Spinal cord (tissue), 10 donors: ENCODE measurements around the gene TRPM2. TPM values are rescaled to one million over a fixed set of nuclear protein-coding genes. Genes with fewer than 3 reads are reported as not detected.
"Not testable (repeated sequence)": the region's sequence is repeated elsewhere in the genome, so short reads cannot be mapped to it uniquely, and the experiment has no call there.

Experiments used
- DNase-seq, 6 donors: peaks; one replicate each; pipeline versions ENCODE4 v3.0.0 to v3.0.0-alpha.2; 2013 to 2015; ENCODE audit warnings: low spot score in 6 of 6, low read depth in 4 of 6
- H3K27ac ChIP-seq: one replicate; pipeline ENCODE4 v1.5.1; 2013; ENCODE audit warnings: low read depth, low read length, control low read depth
- H3K27me3 ChIP-seq: one replicate; pipeline ENCODE4 v1.6.1; 2013; ENCODE audit warnings: low read length; ENCODE audit not compliant: control insufficient read depth, insufficient read depth
- H3K36me3 ChIP-seq: one replicate; pipeline ENCODE4 v1.6.1; 2013; ENCODE audit warnings: low read length; ENCODE audit not compliant: control insufficient read depth, insufficient read depth
- H3K4me1 ChIP-seq: one replicate; pipeline ENCODE4 v1.6.1; 2013; ENCODE audit warnings: low read length; ENCODE audit not compliant: control insufficient read depth, insufficient read depth
- H3K4me3 ChIP-seq: one replicate; pipeline ENCODE4 v1.5.1; 2013; ENCODE audit warnings: low read depth, low read length, control low read depth
- H3K9me3 ChIP-seq: one replicate; pipeline ENCODE4 v1.6.1; 2013; ENCODE audit warnings: low read length; ENCODE audit not compliant: control insufficient read depth, insufficient read depth
- WGBS: methylation state at CpG from one replicate; pipeline ENCODE4 v1.1.5; 2013; ENCODE audit warnings: missing lambda C conversion rate; ENCODE audit not compliant: insufficient coverage; 5-methylcytosine and 5-hydroxymethylcytosine counted together
- polyA plus RNA-seq, 2 donors: library from polyadenylated mRNA; unstranded; fragments of 120-200 nt; gene quantifications; one replicate each; pipeline ENCODE4 v1.2.1, GENCODE V29; 2013; ENCODE audit not compliant: insufficient read length in 2 of 2
- total RNA-seq, 2 donors: library from RNA; depleted of rRNA in 1 of 2; stranded (reverse); fragments of 120-200 nt in 1 of 2; fragments of >200 nt in 1 of 2; gene quantifications; one replicate each; pipeline versions ENCODE4 v1.2.3 to v1.2.4, GENCODE V29; 2013 to 2014
- donor health status: healthy.

Gene TRPM2
- total and polyA plus RNA-seq, 4 donors: 4.0 to 21.4 (median 14.5) TPM

GRCh38 chr21:44332965-44333364 is 20.5 kb upstream of the TRPM2 start:
- Histone ChIP-seq H3K4me1 (peaks cover 36% of the 10 kb centered on the region), H3K4me3 (no peak overlapping the region), H3K9me3 (no peaks in the 10 kb centered on the region), H3K27ac (no peak overlapping the region), H3K27me3 (no peaks in the 10 kb centered on the region), H3K36me3 (peaks cover 80% of the 10 kb centered on the region)
- DNase-seq: no peak
- WGBS: 96% methylated on average over 21 of the region's 22 CpGs

DNA sequence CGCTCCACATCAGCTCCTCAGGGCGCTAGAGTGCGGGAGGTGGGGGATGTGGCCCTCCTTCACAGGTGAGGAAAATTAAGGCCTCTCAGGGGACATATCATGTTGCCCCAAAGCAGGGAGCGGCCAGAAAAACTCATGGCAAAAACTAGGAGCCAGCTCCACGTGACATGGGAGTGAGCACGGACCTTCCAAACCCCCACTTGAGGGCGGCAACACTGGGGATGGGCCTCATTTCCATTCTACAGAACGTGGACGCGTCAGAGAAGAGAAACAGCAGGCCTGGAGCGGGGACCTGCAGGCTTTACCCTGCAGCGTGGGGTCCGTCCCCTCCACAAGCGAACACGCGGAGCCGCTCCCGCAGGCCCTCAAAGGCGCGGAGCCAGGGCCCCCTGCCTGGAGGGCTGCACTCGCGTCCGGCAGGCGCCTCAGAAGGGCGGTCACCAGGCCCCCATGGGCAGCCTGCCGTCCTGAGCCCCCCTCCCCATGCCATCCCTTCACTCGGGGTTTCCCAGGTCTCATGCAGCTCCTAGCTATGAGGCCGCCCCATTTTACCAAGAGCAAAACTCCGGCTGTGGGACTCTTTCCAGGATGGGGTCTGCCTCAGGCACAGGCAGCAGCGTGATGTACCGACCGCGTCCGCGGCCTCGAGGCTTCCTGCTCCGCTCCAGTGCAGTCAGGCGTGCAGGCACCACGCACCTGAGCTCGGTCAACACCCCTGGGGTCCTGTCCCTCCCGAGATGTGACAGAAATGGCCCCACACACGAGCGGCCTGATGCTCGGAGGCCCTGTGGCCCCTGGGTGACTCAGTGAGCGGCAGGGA is 19.7 kb upstream of the TRPM2 start:
- no peak for DNase-seq
- Histone ChIP-seq H3K27me3 (no peaks in the 10 kb centered on the region), H3K4me3 (no peak overlapping the region), H3K4me1 (peaks cover 42% of the 10 kb centered on the region), H3K27ac (no peak overlapping the region), H3K36me3 (peaks cover 73% of the 10 kb centered on the region), H3K9me3 (no peaks in the 10 kb centered on the region)
- WGBS: 78% methylated on average over 42 of the region's 45 CpGs

DNA sequence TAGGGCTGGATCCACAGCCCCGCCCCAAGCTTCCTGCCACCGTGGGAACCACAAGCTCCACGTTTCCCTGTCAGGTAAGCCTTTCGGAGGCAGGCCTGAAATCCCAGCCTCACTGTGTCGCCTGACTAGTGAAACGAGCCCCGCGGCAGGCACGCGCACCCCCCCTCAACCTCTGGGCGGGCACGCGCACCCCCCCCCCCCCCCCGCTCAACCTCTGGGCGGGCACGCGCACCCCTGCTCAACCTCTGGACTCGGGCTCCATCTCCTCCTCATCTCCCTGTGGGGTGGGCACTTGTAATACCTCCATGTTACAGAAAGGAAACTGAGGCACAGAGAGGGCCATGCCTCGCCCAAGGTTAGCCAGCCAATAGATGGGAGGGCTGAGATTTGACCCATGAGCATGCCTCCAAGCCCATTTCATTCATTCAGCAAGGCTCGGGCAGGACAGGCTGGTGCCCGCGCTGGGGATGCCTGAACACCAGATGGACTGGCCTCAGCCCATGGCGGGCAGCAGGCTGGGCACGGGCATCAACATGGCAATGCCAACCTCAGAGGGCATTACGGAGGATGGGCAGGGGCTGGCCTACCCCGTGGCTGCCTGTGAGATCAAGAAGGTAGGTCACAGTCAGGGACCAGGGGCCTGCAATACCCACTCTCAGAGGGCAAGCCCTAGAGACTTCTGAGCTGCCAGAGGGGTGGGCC is 18.9 kb upstream of the TRPM2 start:
- Histone ChIP-seq H3K4me3 (no peak overlapping the region), H3K9me3 (no peaks in the 10 kb centered on the region), H3K27ac (no peak overlapping the region), H3K27me3 (no peaks in the 10 kb centered on the region), H3K36me3 (peaks cover 66% of the 10 kb centered on the region), H3K4me1 (peaks cover 44% of the 10 kb centered on the region)
- no peak for DNase-seq
- WGBS: 93% methylated on average over 11 of the region's 26 CpGs

DNA sequence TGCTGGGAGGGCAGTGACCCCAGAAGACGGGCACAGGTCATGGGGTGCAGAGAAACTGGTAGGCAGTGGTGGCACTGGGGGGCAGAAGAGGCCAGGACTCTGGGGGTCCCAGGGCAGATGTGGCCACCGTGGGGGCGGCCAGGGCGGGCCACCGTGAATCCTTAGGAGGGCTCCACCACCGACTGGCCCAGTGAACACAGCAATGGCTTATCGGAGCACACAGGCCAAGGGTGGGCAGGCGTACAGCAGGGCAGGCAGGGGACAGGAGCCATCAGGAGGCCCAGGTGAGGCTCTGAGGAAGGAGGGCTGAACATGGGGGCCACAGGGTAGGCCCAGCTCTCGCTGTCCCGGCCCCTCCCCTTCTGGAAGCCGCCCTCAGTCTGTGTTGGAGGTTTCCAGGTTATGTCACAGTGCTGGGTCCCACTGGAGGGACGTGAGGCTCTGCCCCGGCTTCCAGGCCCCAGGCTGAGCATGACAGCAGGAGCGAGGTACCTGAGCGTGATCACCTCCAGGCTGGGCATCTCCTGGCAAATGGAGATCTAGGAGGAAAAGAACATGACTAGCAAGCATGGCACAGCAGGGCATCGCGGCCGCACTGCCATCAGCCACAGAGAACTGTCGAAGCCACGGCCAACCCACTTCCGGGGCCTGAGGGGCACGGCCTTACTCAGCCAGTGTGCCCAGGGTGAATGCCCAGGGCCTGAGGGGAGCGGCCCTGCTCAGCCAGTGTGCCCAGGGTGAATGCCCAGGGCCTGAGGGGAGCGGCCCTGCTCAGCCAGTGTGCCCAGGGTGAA is 18.0 kb upstream of the TRPM2 start:
- Histone ChIP-seq H3K4me3 (no peak overlapping the region), H3K27ac (no peak overlapping the region), H3K9me3 (no peaks in the 10 kb centered on the region), H3K36me3 (peaks cover 56% of the 10 kb centered on the region), H3K27me3 (no peaks in the 10 kb centered on the region), H3K4me1 (peaks cover 48% of the 10 kb centered on the region)
- DNase-seq: no peak
- WGBS: 95% methylated on average over 22 of the region's 24 CpGs

GRCh38 chr21:44337449-44337848 is 16.0 kb upstream of the TRPM2 start:
- Histone ChIP-seq H3K9me3 (no peaks in the 10 kb centered on the region), H3K27ac (peak overlapping the region; percentile 90), H3K27me3 (no peaks in the 10 kb centered on the region), H3K36me3 (peaks cover 39% of the 10 kb centered on the region), H3K4me1 (peaks cover 36% of the 10 kb centered on the region), H3K4me3 (no peak overlapping the region)
- 60% methylated on average over 1 of the region's 3 CpGs for WGBS
- no peak for DNase-seq

GRCh38 chr21:44337941-44338895 is 15.2 kb upstream of the TRPM2 start:
- DNase-seq: peak in 5 of 6 donors; percentile 21 to 78 (median 22)
- peaks cover 32% of the 10 kb centered on the region for H3K36me3 ChIP-seq
- H3K27ac ChIP-seq: peak overlapping the region; percentile 90
- peaks cover 32% of the 10 kb centered on the region for H3K4me1 ChIP-seq
- 3% methylated on average over 21 of the region's 47 CpGs for WGBS
- H3K27me3 ChIP-seq: no peaks in the 10 kb centered on the region
- H3K4me3 ChIP-seq: peak overlapping the region; percentile 40
- no peaks in the 10 kb centered on the region for H3K9me3 ChIP-seq

DNA sequence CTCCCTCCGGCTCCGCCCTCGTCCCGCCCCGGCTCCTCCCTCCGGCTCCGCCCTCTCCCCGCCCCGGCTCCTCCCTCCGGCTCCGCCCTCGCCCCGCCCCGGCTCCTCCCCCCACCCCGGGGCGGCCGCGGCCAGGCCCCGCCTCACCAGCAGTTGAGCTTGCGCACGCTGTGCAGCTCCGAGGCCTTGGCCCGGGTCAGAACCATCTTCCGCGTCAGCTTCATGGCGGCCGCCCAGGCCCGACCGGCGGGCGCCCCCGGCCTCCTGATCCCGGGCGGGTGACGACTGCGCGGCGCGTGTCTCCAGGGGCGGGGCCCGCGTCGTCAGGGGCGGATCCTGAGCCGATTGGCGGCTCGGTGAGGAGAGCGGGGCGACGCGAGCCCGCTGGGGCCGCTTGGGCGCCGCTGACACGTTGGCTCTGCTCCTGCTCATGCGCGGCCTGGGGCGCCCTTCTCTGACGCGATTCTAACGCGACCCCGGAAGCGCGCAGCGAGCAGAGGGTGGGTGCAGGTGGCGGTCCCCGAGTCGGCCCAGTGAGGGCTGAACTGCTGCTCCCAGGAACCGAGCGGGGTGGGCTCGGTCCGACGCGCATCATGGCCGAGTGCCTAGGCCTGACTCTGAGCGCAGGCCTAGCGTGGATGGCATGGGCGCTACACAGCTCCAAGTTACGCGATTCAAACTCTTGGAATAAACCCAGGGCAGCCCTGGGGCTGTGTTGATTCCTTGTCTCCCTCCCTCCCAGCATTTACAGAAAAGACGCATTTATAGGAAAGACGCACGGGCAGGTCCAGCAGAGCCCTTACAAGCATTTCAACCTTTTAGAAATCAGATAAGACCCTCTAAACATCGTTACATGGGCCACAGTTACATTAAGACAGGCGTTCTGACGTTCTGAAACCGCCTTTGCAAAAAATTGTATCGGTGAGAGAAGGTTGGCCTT is 14.2 kb upstream of the TRPM2 start, which contains the start of gene CFAP410:
Gene CFAP410 (minus strand): TSS at position 420 of the 940 bp plus-strand sequence. CDS start 196 bp downstream, at position 224.
- peaks cover 21% of the 10 kb centered on the region for H3K36me3 ChIP-seq
- peak within 1 kb of the TSS; percentile 96 for H3K27ac ChIP-seq
- peaks cover 24% of the 10 kb centered on the region for H3K4me1 ChIP-seq
- H3K4me3 ChIP-seq: peak within 1 kb of the TSS; percentile 94
- no peaks in the 10 kb centered on the region for H3K9me3 ChIP-seq
- under 1% methylated on average over 73 of the region's 90 CpGs for WGBS
- DNase-seq: peak; percentile 85 to 98 (median 90)
- no peaks in the 10 kb centered on the region for H3K27me3 ChIP-seq

DNA sequence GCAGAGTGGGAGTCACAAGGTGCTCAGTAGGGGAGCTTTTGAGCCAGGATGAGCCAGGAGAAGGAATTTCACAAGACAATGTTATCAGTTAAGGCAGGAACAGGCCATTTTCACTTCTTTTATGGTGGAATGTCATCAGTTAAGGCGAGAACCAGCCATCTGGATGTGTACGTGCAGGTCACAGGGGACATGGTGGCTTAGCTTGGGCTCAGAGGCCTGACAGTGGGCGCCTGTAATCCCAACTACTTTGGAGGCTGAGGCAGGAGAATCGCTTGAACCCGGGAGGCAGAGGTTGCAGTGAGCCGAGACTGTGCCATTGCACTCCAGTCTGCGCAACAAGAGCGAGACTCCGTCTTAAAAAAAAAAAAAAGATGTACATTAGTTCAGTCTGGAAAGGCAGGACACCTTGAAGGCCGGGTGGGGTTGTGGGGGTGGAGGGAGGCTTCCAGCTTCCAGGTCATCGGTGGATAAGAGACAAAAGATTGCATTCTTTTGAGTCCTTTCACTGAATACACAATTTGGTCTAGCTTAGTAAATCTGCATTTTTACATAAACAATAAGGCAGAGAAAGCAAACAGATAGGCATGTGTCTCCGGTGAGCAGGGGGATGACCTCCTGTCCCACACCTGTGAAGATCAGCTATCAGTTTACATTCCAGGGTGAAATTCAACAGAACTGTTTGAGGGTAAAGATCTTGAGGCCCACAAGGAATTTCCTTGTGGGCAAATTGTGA is 11.5 kb upstream of the TRPM2 start:
- H3K27ac ChIP-seq, H3K27me3 ChIP-seq, H3K9me3 ChIP-seq, H3K36me3 ChIP-seq, DNase-seq, H3K4me3 ChIP-seq: not testable (repeated sequence)
- peaks cover 15% of the 10 kb centered on the region for H3K4me1 ChIP-seq
- WGBS: 92% methylated on average over 11 of the region's 12 CpGs
